ENCODE results near the gene MYH6. TPM values are rescaled to one million over a fixed set of nuclear protein-coding genes. Genes with fewer than 3 reads are reported as not detected.

MYH6 gene
- total RNA-seq, 4 donors from 2014 or later = 0.16 to 1.5 TPM; not detected in 2

DNA sequence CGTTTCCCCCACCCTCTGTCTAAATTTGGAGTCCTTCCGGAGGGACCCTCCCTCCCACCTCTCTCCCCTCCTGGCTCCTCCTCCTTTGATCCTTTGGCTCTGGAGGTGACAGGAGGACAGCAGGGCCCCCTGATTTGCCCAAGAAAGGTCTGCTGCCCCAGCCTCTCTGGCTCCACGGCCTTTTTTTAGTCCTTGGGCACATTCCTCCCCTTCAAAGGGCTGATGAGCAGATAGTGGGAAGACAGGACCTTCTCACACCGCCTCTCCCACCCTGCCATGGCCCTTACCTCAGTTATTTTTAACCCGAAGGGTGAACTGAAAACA is 196 bp upstream of the MYH6 start:
- TF ChIP-seq POLR2AphosphoS5 (IDR thresholded peaks at IDR 0.05) = no peak
- DNase-seq = no peak
- no peaks in the 10 kb centered on the region for H3K4me1 ChIP-seq
- H3K27me3 ChIP-seq = no peaks in the 10 kb centered on the region
- H3K36me3 ChIP-seq = no peaks in the 10 kb centered on the region
- no peaks in the 10 kb centered on the region for H3K9me3 ChIP-seq
- intact Hi-C loops (cut with DNase I; ENCODE audit: low total_unique reads) (no loop called here), in situ Hi-C loops (cut with MboI; ENCODE audit: low pct_ligation_motif_present in 1 of 4, low pct_unique_long_range_greater_than_20kb in 1 of 4, low sequenced_read_pairs in 3 of 4) (no loop called here)
- H3K27ac ChIP-seq = no peak overlapping the region
- 50 to 55% methylated on average over 2 to 5 of the region's 5 CpGs for WGBS, 2 donors (ENCODE audit: low coverage in 1 of 2)
- no peak overlapping the region for H3K4me3 ChIP-seq

GRCh38 chr14:23406725-23407355 is 1.2 kb downstream of the MYH6 start:
- Histone ChIP-seq H3K27me3 (peaks cover 4% of the 10 kb centered on the region), H3K9me3 (no peaks in the 10 kb centered on the region), H3K4me3 (no peak overlapping the region), H3K4me1 (no peaks in the 10 kb centered on the region), H3K36me3 (no peaks in the 10 kb centered on the region), H3K27ac (no peak overlapping the region)
- 82 to 88% methylated on average over 7 to 15 of the region's 15 CpGs for WGBS, 2 donors (ENCODE audit: low coverage in 1 of 2)
- TF ChIP-seq CTCF (IDR thresholded peaks at IDR 0.05) = no peak
- no peak for TF ChIP-seq POLR2A (IDR thresholded peaks at IDR 0.05)
- TF ChIP-seq POLR2AphosphoS5 (IDR thresholded peaks at IDR 0.05) = no peak
- no peak for TF ChIP-seq EP300 (IDR thresholded peaks at IDR 0.05; ENCODE audit: low read depth)
- DNase-seq = no peak
- intact Hi-C loops (cut with DNase I; ENCODE audit: low total_unique reads) = no loop called here
- in situ Hi-C loops (cut with MboI; ENCODE audit: low pct_ligation_motif_present in 1 of 4, low pct_unique_long_range_greater_than_20kb in 1 of 4, low sequenced_read_pairs in 3 of 4) = no loop called here

GRCh38 chr14:23406244-23406643 is 1.8 kb downstream of the MYH6 start:
- whole genome bisulfite sequencing, 2 donors (ENCODE audit: low coverage in 1 of 2) = 59 to 100% methylated on average over 1 to 4 of the region's 4 CpGs
- in situ Hi-C loops (cut with MboI; ENCODE audit: low pct_ligation_motif_present in 1 of 4, low pct_unique_long_range_greater_than_20kb in 1 of 4, low sequenced_read_pairs in 3 of 4) = no loop called here
- H3K27ac ChIP-seq = no peak overlapping the region
- no peak for DNase-seq
- no peaks in the 10 kb centered on the region for H3K36me3 ChIP-seq
- no peaks in the 10 kb centered on the region for H3K9me3 ChIP-seq
- no peaks in the 10 kb centered on the region for H3K4me1 ChIP-seq
- no peak overlapping the region for H3K4me3 ChIP-seq
- peaks cover 4% of the 10 kb centered on the region for H3K27me3 ChIP-seq
- intact Hi-C loops (cut with DNase I; ENCODE audit: low total_unique reads) = no loop called here
- TF ChIP-seq CTCF (IDR thresholded peaks at IDR 0.05) (no peak), POLR2AphosphoS5 (IDR thresholded peaks at IDR 0.05) (no peak), POLR2A (IDR thresholded peaks at IDR 0.05) (no peak), EP300 (IDR thresholded peaks at IDR 0.05; ENCODE audit: low read depth) (no peak)

DNA sequence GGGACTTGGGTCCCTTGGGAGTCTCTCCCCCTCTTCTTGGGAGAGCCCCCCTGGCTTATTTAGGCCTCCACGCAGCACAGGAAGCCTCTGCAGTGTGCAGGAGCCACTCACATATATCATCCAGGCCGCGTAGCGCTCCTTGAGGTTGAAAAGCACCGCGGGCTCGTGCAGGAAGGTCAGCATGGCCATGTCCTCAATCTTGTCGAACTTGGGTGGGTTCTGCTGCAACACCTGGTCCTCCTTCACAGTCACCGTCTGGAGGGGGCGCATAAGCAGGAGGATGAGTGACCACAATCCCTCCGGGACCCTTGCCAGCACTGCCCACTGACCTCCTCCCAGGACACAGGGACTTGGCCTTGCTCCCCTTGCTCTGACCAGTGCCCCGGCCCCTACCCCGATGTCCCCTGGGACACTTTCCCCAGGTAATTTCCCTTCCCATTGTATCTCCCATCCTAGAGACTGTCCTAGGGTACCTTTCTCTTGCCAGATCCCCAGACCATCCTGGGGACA is 2.5 kb downstream of the MYH6 start:
- Histone ChIP-seq H3K4me3 (no peak overlapping the region), H3K4me1 (no peaks in the 10 kb centered on the region), H3K27ac (no peak overlapping the region), H3K9me3 (no peaks in the 10 kb centered on the region), H3K27me3 (peaks cover 4% of the 10 kb centered on the region), H3K36me3 (no peaks in the 10 kb centered on the region)
- WGBS, 2 donors (ENCODE audit: low coverage in 1 of 2) = 73% methylated on average over 13 of the region's 13 CpGs; no CpG with 5 or more reads in 1 of the 2 donors
- no peak for DNase-seq
- in situ Hi-C loops (cut with MboI; ENCODE audit: low pct_ligation_motif_present in 1 of 4, low pct_unique_long_range_greater_than_20kb in 1 of 4, low sequenced_read_pairs in 3 of 4) = no loop called here
- no peak for TF ChIP-seq EP300 (IDR thresholded peaks at IDR 0.05; ENCODE audit: low read depth)
- TF ChIP-seq POLR2AphosphoS5 (IDR thresholded peaks at IDR 0.05) = no peak
- TF ChIP-seq POLR2A (IDR thresholded peaks at IDR 0.05) = no peak
- no peak for TF ChIP-seq CTCF (IDR thresholded peaks at IDR 0.05)
- intact Hi-C loops (cut with DNase I; ENCODE audit: low total_unique reads) = no loop called here

GRCh38 chr14:23405096-23405495 is 3.0 kb downstream of the MYH6 start:
- H3K27me3 ChIP-seq = peaks cover 4% of the 10 kb centered on the region
- no peak overlapping the region for H3K4me3 ChIP-seq
- 77% methylated on average over 10 of the region's 10 CpGs; no CpG with 5 or more reads in 1 of the 2 donors for WGBS, 2 donors (ENCODE audit: low coverage in 1 of 2)
- intact Hi-C loops (cut with DNase I; ENCODE audit: low total_unique reads) (no loop called here), in situ Hi-C loops (cut with MboI; ENCODE audit: low pct_ligation_motif_present in 1 of 4, low pct_unique_long_range_greater_than_20kb in 1 of 4, low sequenced_read_pairs in 3 of 4) (no loop called here)
- H3K27ac ChIP-seq = no peak overlapping the region
- DNase-seq = no peak
- no peak for TF ChIP-seq POLR2A (IDR thresholded peaks at IDR 0.05)
- no peak for TF ChIP-seq POLR2AphosphoS5 (IDR thresholded peaks at IDR 0.05)
- TF ChIP-seq EP300 (IDR thresholded peaks at IDR 0.05; ENCODE audit: low read depth) = no peak
- no peak for TF ChIP-seq CTCF (IDR thresholded peaks at IDR 0.05)
- H3K4me1 ChIP-seq = no peaks in the 10 kb centered on the region
- H3K36me3 ChIP-seq = no peaks in the 10 kb centered on the region
- H3K9me3 ChIP-seq = no peaks in the 10 kb centered on the region
